HepG2 (cell line): ENCODE data around the gene NT5DC1. TPM values are rescaled to one million over a fixed set of nuclear protein-coding genes. Genes with fewer than 3 reads are reported as not detected.

ENCODE experiments used
- AHR ChIP-seq: IDR thresholded peaks from 2 replicates; pipeline ENCODE4 v1.6.1; 2018; ENCODE audit warnings: missing genetic modification reagents, missing compliant biosample characterization
- GATAD2A ChIP-seq: IDR thresholded peaks from 2 replicates; pipeline ENCODE4 v1.6.1; 2016
- MAX ChIP-seq: IDR thresholded peaks from 2 replicates; pipeline ENCODE4 v1.6.1; 2012; ENCODE audit warnings: inconsistent platforms
- NPAS2 ChIP-seq: sonication (generic); formaldehyde crosslinking; IDR thresholded peaks from 2 replicates; pipeline ENCODE4 v1.8.0; 2022; ENCODE audit warnings: mild to moderate bottlenecking, missing genetic modification reagents, borderline replicate concordance
- RFXAP ChIP-seq: sonication (generic); formaldehyde crosslinking; IDR thresholded peaks from 2 replicates; pipeline ENCODE4 v1.4.0; 2020; ENCODE audit warnings: missing genetic modification reagents, borderline replicate concordance
- SMC3 ChIP-seq: IDR thresholded peaks from 2 replicates; pipeline ENCODE4 v1.6.1; 2011; ENCODE audit warnings: low read length, improper control_type of control experiment
- TBX2 ChIP-seq: sonication (generic); formaldehyde crosslinking; IDR thresholded peaks from 2 replicates; pipeline ENCODE4 v1.5.0; 2020; ENCODE audit warnings: missing genetic modification reagents, mild to moderate bottlenecking, borderline replicate concordance
- THAP9 ChIP-seq: sonication (generic); formaldehyde crosslinking; IDR thresholded peaks from 2 replicates; pipeline ENCODE4; 2020; ENCODE audit warnings: missing genetic modification reagents, mild to moderate bottlenecking, borderline replicate concordance
- YEATS4 ChIP-seq: sonication (generic); formaldehyde crosslinking; IDR thresholded peaks from 2 replicates; pipeline ENCODE4 v1.4.0; 2020; ENCODE audit warnings: missing genetic modification reagents, borderline replicate concordance
- ZIK1 ChIP-seq: sonication (generic); formaldehyde crosslinking; IDR thresholded peaks from 2 replicates; pipeline ENCODE4 v1.5.0; 2020; ENCODE audit warnings: mild to moderate bottlenecking, low read depth, missing genetic modification reagents, borderline replicate concordance
- ZNF546 ChIP-seq: sonication (generic); formaldehyde crosslinking; conservative IDR thresholded peaks from 2 replicates; pipeline ENCODE4 v1.8.1; 2023; ENCODE audit warnings: mild to moderate bottlenecking, missing genetic modification reagents
- ZNF773 ChIP-seq: sonication (generic); formaldehyde crosslinking; IDR thresholded peaks from 2 replicates; pipeline ENCODE4 v1.4.0; 2020; ENCODE audit warnings: missing genetic modification reagents, borderline replicate concordance
- ZSCAN5A ChIP-seq: sonication (generic); formaldehyde crosslinking; IDR thresholded peaks from 2 replicates; pipeline ENCODE4 v1.8.0; 2022; ENCODE audit warnings: mild to moderate bottlenecking, missing genetic modification reagents, borderline replicate concordance
- polyA plus RNA-seq, 8 experiments: library from polyadenylated mRNA; depleted of rRNA in 3 of 8; stranded (reverse) in 7 of 8; unstranded in 1 of 8; fragments of >200 nt; fragmentation: Illumina TruSeq in 4 of 8; extraction: Trizol in 4 of 8; gene quantifications; 2 replicates each; pipeline versions ENCODE4 v1.2.1 to v1.2.3, GENCODE V29; 2011 to 2016; ENCODE audit warnings: low read depth in 4 of 8, missing spikeins in 1 of 8, mixed read lengths in 1 of 8; ENCODE audit not compliant: insufficient read depth in 1 of 8
- total RNA-seq, 5 experiments: library from RNA; depleted of rRNA; stranded (reverse); fragments of >200 nt; fragmentation: Illumina TruSeq; extraction: Trizol; gene quantifications; 2 replicates each; pipeline ENCODE4 v1.2.3, GENCODE V29; 2016; ENCODE audit warnings: low read depth in 1 of 5
- TF ChIP-seq, protein P1 (sequence below): sonication (generic); formaldehyde crosslinking; IDR thresholded peaks from 2 replicates; pipeline ENCODE4 v1.4.0; 2020; ENCODE audit warnings: missing genetic modification reagents
- TF ChIP-seq, protein P2 (sequence below): sonication (generic); formaldehyde crosslinking; IDR thresholded peaks from 2 replicates; pipeline ENCODE4 v1.4.0; 2020; ENCODE audit warnings: mild to moderate bottlenecking, low read depth, missing genetic modification reagents
- TF ChIP-seq, protein P3 (sequence below): sonication (generic); formaldehyde crosslinking; IDR thresholded peaks from 2 replicates; pipeline ENCODE4 v1.4.0; 2020; ENCODE audit warnings: missing genetic modification reagents

Gene NT5DC1
- total and polyA plus RNA-seq, 2 of the 13 experiments (the other 11 are each of a cell fraction or from before 2014, with no cell fraction given), result 27.0 to 56.1 TPM

DNA sequence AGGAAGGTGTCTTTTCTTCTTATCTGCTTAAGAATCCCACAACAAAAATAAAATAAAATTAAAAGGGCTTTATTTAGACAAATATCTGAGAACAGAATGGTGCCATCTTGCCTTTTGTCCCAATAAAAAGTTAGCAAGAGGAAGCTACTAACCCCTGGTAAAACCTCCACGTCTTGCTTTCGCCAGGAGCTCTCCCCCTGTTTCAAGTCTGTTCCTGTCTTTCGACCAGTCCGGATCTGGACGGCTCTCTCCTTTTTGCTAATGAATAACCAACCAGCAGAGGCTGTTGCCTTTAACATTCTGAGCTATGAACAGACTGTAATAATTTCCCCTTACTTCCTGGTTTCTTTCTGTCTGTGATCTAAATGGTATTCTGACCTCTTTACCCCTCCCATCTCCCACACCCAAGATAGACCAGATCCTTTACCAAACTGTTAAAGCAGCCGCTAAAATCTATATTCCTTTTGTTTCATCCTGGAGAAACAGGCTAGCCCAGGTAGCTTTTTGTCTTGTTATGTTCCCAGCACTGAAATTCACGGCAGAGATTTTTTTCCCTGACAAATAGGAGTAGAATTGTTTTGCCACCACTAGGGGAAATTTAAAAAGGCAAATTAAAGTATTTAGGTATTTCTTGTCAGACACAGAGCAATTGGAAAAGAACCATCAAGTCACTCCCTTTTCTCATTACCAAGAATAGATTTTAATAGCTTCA, 39.9 kb upstream of the NT5DC1 start, which contains the start of gene FRK (continued):
- no peak for TF ChIP-seq THAP9 (CRISPR knock-in tag)
- TF ChIP-seq AHR (CRISPR knock-in tag), result no peak
- peak; percentile 57; the same call in 1 of the 2 replicates for TF ChIP-seq YEATS4 (CRISPR knock-in tag)
- TF ChIP-seq, protein P1, sequence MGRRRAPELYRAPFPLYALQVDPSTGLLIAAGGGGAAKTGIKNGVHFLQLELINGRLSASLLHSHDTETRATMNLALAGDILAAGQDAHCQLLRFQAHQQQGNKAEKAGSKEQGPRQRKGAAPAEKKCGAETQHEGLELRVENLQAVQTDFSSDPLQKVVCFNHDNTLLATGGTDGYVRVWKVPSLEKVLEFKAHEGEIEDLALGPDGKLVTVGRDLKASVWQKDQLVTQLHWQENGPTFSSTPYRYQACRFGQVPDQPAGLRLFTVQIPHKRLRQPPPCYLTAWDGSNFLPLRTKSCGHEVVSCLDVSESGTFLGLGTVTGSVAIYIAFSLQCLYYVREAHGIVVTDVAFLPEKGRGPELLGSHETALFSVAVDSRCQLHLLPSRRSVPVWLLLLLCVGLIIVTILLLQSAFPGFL (CRISPR knock-in tag), result no peak
- no peak for TF ChIP-seq ZNF546
- 0 out of 2 replicates have a peak, but pooled peaks have one; percentile 36 for TF ChIP-seq RFXAP (CRISPR knock-in tag)
- TF ChIP-seq NPAS2 (CRISPR knock-in tag), result no peak
- no peak for TF ChIP-seq ZIK1 (CRISPR knock-in tag)
- TF ChIP-seq TBX2 (CRISPR knock-in tag), result 0 out of 2 replicates have a peak, but pooled peaks have one; percentile 28
- TF ChIP-seq GATAD2A, result peak; percentile 71
- no peak for TF ChIP-seq SMC3
- TF ChIP-seq, protein P2, sequence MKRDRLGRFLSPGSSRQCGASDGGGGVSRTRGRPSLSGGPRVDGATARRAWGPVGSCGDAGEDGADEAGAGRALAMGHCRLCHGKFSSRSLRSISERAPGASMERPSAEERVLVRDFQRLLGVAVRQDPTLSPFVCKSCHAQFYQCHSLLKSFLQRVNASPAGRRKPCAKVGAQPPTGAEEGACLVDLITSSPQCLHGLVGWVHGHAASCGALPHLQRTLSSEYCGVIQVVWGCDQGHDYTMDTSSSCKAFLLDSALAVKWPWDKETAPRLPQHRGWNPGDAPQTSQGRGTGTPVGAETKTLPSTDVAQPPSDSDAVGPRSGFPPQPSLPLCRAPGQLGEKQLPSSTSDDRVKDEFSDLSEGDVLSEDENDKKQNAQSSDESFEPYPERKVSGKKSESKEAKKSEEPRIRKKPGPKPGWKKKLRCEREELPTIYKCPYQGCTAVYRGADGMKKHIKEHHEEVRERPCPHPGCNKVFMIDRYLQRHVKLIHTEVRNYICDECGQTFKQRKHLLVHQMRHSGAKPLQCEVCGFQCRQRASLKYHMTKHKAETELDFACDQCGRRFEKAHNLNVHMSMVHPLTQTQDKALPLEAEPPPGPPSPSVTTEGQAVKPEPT (CRISPR knock-in tag), result no peak
- TF ChIP-seq, protein P3, sequence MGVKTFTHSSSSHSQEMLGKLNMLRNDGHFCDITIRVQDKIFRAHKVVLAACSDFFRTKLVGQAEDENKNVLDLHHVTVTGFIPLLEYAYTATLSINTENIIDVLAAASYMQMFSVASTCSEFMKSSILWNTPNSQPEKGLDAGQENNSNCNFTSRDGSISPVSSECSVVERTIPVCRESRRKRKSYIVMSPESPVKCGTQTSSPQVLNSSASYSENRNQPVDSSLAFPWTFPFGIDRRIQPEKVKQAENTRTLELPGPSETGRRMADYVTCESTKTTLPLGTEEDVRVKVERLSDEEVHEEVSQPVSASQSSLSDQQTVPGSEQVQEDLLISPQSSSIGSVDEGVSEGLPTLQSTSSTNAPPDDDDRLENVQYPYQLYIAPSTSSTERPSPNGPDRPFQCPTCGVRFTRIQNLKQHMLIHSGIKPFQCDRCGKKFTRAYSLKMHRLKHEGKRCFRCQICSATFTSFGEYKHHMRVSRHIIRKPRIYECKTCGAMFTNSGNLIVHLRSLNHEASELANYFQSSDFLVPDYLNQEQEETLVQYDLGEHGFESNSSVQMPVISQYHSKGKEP, result no peak
- TF ChIP-seq ZSCAN5A (CRISPR knock-in tag), result no peak
- TF ChIP-seq MAX, result peak; percentile 15; the same call in 1 of the 2 replicates
- no peak for TF ChIP-seq ZNF773 (CRISPR knock-in tag)
